ENCODE measurements around the gene RNF167.

The RNF167 gene

DNA sequence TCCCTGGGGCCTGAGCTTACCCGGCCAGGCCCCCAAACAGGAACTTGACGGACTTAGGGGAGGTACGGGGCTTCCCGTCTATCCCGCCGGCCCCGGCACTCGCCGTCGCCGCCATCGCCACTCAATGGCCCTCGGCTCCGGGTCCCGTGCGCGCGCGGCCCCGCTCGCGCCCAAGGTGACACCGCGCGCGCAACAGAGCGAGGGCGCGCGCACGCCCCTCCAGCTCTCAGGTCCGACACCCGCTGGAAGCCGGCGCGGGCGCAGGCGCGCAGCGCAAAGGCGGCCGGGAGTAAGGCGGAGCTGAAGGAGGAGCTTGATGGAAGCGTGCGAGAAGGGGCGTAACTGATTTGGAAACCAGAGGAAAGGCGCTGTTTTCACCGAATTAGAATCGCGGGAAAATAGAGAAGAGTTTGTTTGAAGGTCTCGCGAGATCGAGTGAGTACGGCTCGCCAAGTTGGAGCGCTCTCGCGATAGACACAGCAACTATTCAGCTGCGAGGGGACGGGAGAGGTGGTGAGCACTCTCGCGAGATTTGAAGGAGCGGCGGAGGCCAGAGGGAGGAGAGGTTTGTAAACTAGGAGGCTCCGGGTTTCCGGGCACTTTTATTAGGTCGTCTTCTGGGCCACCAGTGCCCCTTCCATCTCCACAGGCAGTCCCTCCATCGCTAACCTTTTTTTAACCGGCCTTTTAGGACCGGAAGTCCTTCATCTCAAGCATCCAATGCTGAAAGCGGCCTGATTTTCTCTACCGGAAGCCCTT lies at the start of gene RNF167, which contains the start of gene SLC25A11:
Gene RNF167, plus strand, starts transcription at position 473 of the 759 bp plus-strand sequence. CDS start 642 bp downstream, outside the sequence.
Gene SLC25A11, minus strand, starts transcription at position 251 of the 759 bp plus-strand sequence. Its CDS starts 136 bp downstream, at position 115.
- peak; percentile 98 for FAIRE-seq

DNA sequence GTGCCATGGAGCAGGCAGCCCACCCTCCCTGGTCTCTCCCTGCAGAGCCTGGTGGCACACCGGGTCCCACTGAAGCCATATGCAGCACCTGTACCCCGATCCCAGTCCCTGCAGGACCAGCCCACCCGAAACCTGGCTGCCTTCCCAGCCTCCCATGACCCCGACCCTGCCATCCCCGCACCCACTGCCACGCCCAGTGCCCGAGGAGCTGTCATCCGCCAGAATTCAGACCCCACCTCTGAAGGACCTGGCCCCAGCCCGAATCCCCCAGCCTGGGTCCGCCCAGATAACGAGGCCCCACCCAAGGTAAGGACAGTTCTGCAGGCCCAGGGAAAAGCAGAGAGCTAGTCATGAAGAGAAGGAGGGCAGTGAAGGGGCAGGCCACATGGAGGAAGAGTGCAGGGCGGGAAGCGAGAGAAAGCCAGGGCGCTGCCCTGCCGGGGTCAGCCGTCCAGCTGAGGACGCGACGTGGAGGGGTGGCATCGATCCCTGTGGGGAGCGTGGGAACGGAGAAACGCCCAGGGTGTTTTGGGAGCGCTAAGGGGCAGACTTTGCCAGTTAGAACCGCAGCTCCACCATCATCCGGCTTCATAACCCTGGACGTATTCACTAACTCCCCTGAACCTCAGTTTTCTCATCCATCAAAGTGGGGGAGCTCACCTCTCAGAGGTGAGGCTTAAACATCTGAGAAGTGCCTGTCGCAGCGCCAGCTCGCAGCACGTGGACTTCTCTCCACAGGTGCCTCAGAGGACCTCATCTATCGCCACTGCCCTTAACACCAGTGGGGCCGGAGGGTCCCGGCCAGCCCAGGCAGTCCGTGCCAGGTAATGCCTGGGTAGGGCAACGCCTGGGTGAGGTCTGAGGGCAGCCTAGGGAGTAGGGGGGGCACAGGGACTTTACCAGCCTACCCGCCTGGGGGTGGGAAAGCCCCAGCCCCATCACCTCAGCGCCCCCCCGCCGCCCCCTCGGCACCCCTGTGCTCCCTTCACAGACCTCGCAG lies 48.4 kb upstream of the RNF167 start:
- no peak for FAIRE-seq

DNA sequence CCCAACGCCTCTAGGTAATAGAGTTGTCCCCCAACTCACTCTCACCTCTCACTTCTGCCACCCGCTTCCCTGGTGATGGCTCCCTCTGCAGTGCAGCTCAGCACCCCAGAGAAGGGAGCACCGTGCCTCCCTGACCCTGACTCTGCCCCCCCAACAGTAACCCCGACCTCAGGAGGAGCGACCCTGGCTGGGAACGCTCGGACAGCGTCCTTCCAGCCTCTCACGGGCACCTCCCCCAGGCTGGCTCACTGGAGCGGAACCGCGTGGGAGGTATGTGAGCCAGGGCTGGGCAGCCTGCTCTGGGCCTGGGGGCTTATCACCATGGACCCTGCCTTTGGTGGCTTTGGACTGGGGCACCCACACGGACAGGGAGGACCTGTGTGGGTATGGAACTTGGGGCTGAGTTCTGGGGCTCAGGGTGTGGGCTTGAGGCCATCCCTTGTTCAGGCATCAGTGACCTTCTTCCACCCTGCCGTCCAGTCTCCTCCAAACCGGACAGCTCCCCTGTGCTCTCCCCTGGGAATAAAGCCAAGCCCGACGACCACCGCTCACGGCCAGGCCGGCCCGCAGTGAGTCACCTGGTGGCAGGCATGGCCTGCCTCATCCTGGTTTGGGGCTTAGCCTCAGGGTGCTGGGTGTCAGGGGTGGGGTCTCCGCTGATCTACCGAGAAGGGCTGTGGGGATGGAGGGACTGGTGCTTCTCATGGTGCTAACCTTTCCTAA lies 47.4 kb upstream of the RNF167 start:
- FAIRE-seq, result no peak

DNA sequence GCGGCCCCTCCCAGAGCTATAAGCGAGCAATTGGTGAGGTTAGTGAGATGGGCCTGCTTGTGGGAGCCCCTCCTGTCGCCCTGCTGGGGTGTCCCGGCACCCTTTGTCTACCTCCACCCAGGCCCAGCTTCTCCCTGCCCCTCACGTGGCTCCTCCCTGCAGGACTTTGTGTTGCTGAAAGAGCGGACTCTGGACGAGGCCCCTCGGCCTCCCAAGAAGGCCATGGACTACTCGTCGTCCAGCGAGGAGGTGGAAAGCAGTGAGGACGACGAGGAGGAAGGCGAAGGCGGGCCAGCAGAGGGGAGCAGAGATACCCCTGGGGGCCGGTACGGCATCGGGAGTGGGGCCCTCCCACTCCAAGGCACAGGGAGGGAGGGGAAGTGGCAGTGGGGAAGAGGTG lies 46.8 kb upstream of the RNF167 start:
- no peak for FAIRE-seq

DNA sequence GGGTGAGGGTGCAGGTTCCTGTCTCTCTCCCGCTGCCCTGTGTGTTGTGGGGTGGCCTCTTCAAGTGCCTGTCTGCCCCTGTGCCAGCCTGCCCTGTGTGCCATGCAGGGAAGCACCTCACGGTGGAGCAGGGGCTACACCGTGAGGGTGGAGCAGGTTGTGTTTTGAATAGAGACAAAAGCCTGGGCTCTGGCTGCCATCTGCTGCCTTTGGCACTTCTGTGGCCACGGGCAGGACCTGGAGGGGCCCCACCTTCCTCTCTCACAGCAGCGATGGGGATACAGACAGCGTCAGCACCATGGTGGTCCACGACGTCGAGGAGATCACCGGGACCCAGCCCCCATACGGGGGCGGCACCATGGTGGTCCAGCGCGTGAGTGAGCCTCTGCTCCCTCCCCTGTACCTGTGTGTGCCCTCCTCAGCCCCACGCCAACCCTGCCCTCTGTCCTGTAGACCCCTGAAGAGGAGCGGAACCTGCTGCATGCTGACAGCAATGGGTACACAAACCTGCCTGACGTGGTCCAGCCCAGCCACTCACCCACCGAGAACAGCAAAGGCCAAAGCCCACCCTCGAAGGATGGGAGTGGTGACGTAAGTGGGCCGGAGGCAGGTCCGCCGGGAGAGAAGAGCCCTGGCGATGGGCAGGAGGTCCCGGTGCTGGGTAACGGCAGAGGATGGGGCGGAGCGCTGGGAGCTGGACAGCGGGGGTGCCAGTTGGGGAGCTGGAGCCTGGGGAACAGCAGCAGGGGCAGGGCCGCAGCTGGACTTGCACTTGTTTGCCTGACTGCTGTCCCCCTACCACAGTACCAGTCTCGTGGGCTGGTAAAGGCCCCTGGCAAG lies 46.1 kb upstream of the RNF167 start:
- FAIRE-seq, result no peak

DNA sequence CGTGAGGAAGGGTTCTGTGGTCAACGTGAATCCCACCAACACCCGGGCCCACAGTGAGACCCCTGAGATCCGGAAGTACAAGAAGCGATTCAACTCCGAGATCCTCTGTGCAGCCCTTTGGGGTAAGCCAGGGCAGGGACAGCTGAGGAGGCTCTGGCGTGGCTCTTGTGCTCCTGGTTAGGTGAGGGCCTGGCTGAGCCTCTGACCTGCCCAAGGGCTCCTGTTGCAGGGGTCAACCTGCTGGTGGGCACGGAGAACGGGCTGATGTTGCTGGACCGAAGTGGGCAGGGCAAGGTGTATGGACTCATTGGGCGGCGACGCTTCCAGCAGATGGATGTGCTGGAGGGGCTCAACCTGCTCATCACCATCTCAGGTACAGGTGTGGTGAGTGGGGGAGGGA lies 44.9 kb upstream of the RNF167 start:
- no peak for FAIRE-seq

DNA sequence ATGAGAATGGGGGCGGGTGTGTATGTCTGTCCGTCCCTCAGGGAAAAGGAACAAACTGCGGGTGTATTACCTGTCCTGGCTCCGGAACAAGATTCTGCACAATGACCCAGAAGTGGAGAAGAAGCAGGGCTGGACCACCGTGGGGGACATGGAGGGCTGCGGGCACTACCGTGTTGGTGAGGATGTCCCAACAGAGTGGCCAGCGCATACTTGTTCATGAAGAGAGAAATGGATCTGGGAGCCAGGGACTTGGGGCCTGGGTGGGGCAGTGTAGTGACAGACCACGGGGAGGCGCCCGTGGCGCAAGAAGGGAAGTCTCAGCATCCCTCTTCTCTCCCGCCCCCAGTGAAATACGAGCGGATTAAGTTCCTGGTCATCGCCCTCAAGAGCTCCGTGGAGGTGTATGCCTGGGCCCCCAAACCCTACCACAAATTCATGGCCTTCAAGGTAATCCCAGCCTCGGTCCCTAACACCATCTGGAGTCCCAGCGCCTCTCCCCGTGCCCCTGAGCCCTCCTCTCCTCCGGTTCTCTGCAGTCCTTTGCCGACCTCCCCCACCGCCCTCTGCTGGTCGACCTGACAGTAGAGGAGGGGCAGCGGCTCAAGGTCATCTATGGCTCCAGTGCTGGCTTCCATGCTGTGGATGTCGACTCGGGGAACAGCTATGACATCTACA lies 44.3 kb upstream of the RNF167 start:
- FAIRE-seq, result no peak

DNA sequence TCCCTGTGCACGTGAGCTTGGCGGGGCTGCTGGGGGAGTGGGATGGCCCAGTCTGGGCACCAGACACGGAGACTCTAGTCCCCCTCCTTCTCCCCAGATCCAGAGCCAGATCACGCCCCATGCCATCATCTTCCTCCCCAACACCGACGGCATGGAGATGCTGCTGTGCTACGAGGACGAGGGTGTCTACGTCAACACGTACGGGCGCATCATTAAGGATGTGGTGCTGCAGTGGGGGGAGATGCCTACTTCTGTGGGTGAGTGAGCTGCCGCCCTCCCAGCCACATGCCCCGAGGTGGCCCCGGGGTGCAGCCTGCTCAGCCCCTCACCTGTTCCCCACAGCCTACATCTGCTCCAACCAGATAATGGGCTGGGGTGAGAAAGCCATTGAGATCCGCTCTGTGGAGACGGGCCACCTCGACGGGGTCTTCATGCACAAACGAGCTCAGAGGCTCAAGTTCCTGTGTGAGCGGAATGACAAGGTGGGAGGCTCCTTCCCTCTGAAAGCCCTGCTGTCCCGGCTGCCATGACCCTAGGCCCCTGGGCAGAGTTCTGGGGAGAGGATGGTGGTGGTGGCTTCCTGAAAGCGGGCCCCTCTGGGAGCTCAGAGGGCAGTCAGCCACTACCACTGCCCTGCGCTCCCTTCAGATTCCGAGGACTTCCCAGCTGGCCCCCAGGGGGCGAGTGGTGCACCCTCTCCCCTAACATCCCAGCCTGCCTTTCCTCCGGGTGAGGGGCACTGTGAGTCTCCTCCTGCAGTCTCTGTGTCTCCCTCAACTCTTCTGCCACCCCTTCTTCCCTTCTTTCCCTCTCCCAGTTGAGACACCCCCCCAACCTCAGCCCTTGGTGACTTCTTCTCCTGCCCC lies 43.5 kb upstream of the RNF167 start:
- FAIRE-seq, result no peak

DNA sequence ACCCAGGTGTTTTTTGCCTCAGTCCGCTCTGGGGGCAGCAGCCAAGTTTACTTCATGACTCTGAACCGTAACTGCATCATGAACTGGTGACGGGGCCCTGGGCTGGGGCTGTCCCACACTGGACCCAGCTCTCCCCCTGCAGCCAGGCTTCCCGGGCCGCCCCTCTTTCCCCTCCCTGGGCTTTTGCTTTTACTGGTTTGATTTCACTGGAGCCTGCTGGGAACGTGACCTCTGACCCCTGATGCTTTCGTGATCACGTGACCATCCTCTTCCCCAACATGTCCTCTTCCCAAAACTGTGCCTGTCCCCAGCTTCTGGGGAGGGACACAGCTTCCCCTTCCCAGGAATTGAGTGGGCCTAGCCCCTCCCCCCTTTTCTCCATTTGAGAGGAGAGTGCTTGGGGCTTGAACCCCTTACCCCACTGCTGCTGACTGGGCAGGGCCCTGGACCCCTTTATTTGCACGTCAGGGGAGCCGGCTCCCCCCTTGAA lies 42.8 kb upstream of the RNF167 start:
- no peak for FAIRE-seq

DNA sequence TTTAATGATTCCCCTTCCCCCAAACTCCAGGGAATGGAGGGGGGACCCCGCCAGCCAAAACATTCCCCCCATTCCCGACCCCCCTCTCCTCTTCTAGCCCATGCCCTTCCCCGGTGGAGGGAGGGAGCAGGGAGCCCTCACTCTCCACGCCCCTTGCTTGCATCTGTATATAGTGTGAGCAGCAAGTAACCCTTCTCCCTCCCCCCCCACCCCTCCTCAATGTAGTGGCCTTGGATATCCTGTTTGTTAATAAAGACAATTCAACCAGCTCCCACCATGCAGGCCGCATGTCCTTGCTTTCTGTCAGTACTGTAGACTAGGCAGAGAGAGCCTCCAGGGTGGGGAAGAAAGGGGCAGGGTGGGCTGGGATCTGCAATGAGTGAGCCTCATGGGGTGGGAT lies 42.3 kb upstream of the RNF167 start:
- no peak for FAIRE-seq

DNA sequence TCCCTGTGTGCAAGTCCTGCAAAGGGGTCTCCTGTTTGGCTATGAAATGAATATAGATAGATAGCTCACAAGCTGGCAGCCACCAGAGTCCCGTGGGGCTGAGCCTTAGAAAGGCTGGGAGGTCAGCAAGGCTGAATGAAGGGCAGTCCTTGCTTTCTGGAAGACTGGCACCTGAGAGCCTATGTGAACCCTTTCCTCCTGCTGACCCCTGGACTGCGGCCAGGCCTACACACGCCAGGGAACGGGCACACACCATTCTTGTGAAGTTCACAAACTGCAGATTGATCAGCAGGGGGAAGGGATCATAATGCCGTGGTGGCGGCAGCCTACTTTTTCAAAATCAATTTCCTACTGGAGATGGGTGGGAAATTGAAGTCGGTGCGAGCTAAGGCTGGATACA lies 41.7 kb upstream of the RNF167 start:
- no peak for FAIRE-seq

DNA sequence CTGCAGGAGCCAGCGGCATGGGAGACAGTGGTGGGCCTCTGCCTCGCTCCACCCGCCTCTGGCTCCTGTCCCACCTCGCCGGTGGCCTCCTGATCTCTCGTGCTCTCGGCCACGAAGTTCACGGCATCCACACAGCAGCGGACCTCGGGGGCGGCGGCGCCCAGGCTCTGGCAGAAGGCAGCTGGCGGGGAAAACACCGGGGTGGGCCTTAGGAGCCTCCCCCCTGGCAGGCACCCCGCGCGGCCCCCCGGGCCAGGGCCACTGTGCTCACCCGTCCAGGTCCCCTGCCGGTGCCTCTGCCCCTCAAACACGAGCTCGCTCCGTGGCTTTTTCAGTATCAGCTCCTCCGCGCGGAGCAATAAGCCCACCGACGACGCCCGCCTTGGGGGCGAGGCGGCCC lies 41.1 kb upstream of the RNF167 start:
- no peak for FAIRE-seq

DNA sequence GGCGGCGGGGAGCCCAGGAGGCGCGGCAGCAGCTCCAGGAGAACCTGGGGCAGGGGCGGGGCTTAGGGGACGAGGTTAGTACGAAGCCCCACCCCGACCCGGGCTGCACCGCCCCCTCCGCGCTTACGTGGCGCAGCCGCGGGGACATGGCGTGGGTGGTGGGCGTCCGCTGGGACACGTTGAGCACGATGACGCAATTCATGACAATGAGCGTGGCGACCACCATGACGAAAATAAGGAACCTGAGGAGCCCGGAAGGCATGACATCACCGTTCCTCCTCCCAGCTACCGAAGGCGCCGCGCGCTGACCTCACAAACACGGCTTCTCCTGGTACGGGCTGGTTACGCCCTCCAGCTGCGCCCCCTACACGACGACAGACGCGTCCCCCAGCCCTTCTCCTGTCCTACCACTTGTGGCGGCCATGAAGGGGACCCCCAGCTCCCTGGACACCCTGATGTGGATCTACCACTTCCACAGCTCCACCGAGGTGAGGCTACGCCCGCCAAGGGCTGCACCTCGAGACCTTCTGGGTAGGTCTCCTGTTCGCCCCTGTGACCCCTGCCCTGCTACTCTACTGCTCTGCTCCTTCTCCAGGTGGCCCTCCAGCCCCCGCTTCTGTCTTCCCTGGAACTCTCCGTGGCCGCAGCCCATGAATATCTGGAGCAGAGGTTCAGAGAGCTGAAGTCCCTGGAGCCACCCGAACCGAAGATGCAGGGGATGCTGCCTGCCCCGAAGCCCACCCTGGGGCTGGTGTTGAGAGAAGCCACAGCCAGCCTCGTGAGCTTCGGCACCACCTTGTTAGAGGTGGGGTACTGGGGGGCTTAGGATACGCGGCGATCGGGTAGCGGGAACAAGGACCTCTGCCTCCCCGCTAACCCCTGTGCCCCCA lies 40.5 kb upstream of the RNF167 start, which contains the start of gene C17orf107:
Gene C17orf107, plus strand, starts transcription at position 196 of the 890 bp plus-strand sequence. Its CDS starts 227 bp downstream, at position 423.
- FAIRE-seq, result no peak

DNA sequence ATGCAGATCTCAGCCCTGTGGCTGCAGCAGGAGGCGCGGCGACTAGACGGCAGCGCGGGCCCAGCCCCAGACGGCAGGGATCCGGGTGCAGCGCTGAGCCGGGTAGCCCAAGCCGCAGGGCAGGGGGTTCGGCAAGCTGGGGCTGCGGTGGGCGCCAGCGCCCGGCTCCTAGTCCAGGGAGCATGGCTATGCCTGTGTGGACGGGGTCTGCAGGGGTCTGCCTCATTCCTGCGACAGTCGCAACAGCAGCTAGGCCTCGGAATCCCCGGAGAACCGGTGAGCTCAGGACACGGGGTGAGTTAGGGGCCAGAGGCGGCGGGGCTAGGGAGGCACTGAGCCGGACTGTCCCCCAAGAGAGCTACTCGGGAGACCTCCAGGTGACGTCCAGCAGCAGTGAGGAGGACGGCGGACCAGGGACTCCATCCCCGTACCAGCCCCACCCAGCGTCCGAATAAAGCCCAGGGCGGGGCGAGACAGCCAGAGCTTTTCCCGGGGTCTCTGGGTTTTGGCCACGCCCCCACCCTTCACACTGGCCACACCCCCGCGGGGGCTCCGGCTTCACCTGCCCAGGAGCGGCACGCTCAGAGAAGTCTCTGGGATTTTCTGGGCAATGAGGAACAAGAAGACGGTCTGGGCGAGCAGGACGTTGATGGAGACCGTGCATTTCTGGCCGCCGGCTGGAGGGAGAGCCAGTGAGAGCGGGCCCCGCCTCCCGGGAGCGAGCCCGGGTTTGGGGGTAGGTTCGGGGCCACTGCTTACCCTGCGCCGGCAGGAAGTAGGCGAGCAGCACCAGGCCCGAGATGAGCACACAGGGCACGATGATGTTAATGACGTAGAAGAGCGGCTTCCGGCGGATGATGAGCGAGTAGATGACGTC lies 39.6 kb upstream of the RNF167 start:
- FAIRE-seq, result no peak

DNA sequence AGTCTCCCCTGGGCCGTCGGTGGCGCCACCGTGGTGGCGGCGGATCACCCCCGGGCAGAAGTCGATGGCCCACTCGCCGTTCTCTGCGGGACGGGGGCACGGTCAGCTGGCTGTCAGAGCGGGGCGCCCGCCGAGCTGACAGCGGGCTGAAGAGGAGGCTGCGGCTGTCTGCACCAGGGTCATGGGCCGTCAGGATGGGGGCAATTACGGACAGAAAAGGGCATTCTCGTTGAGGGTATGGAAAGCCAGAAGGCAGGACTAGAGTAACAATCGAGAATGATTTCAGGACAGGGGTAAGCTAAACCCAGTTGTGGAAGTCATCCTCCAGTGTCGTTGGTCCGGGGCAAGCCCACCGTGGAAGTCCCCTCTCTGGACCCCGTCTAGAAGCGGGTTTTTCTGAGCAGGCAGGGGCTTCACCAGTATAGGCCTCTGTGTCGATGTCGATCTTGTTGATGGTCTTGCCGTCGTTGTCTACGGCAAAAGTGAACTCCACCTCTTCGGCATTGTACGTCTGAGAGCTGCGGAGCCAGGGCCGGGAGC lies 38.9 kb upstream of the RNF167 start:
- FAIRE-seq, result no peak

DNA sequence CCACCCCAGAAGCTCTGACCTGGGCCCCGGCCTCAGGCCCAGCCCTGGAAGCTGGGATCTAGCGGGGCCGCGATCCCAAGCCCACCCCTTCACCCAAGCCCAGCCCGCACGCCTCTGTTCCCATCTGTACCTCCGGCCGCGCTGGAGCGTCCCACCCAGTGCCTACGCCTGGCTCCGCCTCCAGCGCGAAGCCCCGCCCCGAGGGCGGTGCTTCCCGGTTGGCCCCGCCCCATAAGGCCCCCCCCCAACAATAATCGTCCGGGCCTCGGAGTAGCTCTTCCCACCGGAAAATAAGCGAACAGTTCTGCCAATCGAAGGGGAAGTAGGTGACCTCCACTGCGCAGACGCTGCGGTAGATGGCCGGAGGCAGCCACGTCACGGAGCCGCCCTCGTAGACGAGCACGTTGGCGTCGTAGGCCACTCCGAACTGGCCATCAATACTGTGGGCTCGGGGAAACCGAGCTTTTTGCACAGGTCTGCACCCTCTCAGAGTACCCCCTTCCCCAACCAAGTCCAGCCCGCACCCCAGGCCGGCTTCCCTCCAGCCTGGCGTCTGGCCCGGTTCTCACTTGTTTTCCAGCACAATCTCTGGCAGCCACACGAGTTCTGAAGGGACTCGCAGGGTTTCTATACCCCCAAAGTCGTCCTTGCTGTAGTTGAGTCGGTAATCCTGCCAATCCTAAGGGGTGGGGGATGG lies 38.3 kb upstream of the RNF167 start:
- no peak for FAIRE-seq

DNA sequence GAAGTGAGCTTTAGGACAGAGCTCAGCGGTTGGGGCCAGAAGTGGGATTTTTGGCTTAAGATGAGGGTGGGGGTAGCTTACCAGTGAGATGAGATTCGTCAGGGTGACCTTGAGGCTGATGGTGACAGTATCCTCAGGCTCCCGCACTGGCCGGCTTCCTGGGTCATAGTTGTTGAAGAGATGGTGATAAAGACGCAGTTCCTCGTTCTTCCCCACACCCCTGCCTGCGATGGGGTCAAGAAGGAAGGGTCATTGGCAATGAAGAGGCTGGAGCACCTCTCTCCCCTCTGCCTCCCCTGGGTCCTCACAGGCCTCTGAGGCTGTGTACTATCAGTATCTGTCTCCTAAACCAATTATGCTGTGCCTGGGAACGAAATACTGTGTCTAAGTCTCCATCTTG lies 37.5 kb upstream of the RNF167 start:
- no peak for FAIRE-seq

Data from G401.6 (cell line).